ENCODE data around the gene AOAH.
A peak's percentile ranks its signal among the peaks of the same experiment; 100 is the strongest.

The AOAH gene

DNA sequence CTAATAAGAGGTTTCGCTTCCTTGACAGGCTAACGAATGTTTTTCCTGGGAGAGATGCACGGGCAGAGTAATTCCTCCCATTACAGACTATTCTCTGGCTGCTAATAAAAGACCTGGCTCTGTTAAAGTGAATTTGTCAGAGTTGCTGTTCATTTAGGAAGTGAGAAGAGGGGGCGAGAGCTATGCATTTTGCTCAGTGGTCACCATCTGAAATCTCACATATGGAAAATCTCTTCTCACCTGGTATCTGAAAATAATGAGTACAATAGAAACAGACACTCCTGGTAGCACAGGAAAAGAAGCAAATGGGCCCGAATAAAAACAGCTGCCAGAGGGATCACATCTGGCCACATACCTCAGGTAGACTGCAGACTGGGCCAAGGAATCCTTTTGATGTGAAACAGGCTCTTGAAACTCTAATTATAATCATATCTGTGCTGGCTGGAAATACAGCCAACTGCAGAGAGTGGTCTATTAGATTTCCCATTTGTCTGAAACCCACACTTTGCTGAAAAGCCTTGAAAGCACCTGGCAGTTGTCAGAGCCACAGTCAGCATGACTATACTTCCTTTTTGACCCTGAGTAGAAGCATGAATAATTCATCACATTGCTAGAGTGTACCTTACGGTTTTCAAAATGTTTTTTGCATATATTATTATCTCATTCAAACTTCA is 33.6 kb downstream of the AOAH start:
- DNase-seq (ENCODE audit: low spot score): no peak

DNA sequence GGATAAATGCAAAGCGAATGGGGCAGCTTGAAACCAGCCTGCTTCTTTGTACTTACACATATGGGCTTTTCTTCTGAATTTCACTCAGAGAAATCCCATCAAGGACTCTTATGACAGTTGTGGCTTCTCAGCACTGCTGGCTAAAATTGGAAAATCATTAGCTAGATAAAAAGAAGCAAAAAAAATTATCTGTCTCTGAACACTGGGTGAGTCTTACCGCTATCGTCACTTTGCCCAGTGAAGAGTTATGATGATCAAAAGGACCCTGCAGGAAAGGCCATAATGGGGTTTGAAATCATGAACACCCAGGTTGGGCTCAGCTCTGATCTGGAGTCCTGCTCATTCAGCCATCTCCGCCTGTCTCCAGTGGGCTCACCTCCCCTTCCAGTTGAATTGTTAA is 34.3 kb downstream of the AOAH start:
- DNase-seq (ENCODE audit: low spot score): no peak

DNA sequence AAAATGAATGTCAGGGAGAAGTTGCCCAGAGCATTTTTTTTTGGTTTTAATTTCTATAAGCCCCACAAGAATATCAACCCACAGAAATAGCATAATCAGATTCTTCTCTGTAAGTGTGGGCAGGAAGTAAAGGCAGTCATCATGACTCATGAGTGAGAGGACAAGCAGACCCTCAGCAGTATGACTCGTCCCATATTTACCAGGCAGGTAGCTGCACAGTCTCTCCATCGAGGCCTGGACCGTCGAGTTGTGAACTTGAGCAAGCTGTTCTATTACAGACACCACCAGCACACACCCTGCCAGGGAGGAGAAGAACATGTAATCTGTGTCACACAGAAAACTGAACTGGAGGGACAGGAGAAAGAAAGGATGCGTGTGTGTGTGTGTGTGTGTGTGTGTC is 37.8 kb downstream of the AOAH start:
- DNase-seq (ENCODE audit: low spot score): no peak

DNA sequence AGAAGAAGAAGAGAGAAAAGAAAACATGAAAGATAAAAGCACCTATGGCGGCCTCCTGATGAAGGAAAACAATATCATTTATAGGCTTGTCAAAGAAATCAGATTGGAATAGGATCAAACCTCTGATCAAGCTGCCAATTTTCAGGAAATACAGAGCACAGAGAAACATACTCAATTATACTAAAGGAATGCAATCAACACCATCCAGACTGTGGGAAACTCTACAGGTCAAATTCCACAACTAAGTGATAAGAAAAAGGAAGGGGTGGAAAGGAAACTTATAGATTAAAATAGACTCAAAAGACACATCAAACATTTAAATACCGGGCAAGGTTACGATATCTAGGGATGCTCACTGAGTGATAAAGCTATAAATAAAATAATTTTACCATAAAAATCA is 39.3 kb downstream of the AOAH start:
- no peak for DNase-seq (ENCODE audit: low spot score)

DNA sequence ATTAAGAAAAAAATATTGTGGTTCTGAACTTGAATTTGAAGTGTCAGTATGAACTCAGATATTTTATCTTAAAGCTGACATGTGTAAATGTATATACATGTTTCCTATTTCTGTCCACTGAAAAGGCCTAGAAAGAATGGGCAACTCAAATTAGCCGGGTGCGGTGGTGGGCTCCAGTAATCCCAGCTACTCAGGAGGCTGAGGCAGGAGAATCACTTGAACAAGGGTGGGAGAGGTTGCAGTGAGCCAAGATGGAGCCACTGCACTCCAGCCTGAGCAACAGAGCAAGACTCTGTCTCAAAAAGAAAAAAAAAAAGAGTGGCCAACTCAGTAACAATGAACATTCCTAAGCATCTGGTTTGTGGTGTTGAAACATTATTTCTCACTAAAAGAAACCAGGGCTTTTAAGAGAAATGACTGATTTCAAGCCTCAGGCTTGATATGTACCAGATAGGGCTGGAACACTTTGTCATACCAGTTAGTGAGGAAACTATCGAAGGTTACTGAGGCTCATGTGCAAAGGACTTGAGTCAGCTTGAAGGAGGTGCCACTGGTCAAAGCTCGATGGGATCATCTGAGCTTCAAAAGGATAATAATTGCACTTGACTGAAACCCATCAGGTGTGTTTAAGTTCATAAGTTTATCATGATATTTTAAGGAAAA is 40.5 kb downstream of the AOAH start:
- DNase-seq (ENCODE audit: low spot score): no peak

DNA sequence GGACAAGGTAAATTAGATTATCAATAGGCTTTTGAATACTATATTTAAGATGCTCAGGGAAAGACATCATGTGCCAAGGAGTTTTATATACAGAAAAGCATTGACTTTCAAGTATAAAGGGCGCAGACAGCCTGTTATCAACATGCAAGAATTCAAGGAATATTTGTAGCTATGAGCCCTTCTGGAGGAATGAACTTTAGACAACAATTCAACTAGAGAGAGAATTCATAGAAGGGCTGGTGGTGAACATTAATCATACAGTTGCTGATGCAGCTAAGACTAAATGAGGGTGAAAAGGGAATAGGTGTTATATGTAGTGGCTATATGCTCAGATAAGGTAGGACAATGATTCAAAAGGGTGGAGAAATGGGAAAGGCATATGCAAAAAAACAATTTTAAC is 41.2 kb downstream of the AOAH start:
- no peak for DNase-seq (ENCODE audit: low spot score)

DNA sequence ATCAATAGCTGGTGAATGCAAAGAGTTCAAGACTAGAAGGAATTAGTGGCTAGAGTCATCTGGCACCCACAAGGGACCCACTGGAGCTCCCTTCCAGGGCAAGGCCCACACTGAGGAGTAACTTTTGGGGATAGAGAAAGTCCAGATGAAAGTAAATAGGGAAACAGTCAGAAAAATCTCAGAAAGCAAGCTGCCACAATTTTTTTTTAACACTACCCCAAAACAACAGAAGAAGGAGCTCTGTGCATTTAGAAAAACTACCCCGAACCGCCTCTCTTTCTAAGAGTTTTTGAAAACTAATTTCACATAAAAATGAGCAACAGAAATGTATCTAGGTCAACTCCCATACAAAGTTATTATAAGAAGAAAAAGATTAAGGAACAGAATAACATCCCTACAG is 42.2 kb downstream of the AOAH start:
- no peak for DNase-seq (ENCODE audit: low spot score)

DNA sequence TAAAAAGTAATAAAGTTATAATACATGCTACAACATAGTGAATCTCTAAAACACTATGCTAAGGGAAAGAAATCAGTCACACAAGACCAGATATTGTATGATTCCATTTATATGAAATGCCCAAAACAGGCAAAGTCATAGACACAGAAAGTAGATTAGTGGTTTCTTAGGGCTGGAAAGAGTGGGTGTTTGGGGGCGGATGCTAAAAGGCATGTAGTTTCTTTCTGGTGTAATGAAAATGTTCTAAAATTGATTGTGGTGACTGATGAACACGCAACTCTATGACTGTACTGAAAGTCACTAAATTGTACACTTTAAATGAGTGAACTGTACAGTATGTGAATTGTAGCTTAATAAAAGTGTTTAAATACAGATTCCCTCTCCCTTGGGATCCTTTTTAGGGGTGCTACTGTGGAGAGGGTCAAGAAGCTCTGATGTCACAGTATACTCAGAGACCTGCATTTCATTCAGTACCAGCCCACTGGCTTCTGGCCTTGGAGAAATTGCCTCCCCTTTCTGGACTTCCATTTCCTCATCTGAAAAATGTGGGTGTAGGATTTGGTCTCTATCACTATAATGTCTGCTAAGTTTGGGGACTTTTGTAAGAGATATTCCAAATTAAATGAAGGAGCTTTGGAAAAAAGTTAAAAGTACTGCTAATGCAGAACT is 46.4 kb downstream of the AOAH start:
- no peak for DNase-seq (ENCODE audit: low spot score)

DNA sequence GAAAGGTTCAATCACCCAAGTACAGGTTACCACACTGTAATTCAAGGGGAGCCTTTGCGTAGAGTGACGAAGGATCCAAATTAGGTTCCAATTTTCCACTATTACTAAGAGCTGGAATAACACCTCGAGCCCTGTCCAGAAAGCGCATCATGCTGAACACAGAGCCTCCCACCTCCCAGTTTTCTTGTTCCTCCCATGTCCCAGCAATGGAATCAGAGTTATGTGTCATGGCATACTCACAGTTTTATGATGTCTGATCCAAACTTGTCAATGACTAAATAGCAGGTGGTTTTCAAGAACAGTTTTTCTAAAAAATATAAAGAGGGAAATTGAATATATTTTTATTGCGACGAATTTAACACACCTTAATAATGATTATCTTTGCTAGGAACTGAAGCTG is 50.6 kb downstream of the AOAH start:
- DNase-seq (ENCODE audit: low spot score): no peak

DNA sequence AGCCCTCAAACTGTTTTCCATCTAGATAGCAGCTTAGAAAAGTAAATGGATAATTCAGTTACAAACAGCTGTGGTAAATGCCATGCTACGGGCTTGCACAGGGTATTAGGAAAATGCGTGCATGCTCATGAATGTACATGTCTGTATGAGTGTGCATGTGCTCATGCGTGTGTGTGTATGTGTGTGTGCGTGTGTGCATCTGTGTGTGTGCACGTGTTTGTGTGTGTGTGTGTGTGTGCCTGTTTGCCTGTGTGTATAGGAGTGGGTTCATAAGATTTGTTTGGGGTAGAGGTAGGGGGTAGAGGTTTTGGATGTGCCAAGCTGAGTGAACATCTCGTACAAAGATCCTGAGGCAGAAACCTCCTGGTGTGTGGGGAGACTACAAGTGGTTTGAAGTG is 52.9 kb downstream of the AOAH start:
- DNase-seq (ENCODE audit: low spot score): no peak

DNA sequence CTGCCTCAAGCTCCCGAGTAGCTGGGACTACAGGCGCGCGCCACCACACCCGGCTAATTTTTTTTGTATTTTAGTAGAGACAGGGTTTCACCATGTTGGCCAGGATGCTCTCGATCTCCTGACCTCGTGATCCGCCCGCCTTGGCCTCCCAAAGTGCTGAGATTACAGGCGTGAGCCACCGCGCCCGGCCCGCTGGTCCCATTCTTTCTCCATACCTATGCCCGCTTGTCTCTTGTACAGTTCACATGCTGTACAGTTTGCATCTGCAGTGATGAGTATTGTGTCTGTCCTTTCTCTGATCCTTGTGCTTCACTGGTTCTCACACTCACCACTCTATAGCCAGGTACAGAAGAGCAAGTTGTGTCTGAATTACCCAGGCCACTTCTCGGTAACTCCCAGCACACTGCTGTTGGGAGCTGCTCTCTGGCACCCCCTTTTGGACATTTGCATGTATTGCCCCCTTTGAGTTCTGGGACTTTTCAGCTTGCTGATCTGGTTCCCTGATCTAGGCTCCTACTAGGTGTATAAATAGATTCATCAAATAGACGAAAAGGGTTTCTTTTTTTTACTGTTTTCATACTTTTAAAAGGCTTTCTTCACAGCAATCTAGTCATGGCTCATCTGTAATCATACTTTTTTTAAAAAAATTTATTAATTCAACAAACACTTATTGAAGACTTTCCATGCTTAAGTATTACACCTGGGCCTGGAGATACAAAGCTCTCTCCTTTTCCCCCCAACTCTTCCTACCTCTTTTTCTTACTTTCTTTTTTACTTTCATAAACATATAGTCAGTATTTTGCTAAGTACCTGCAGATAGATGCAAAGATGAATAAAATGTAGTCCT is 53.5 kb downstream of the AOAH start:
- peak; percentile 72 for DNase-seq (ENCODE audit: low spot score)

DNA sequence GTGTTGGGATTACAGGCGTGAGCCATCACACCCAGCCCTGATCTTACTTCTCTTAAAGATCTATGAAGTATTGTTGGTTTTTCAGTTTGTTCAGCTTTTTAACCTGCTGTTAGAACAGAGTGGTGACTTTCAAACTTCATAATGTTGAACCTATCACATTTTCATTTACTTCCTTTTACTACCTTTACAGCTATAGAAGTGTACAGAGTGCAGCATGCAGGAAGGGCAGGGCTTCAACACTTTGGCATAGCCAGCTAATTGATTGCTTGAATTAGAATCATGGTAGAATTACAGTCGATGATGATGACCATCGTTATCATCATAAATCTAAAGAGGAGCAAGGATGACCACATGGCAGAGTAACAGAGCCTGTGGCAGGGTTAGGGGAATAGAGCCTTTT is 55.5 kb downstream of the AOAH start:
- DNase-seq (ENCODE audit: low spot score): no peak

DNA sequence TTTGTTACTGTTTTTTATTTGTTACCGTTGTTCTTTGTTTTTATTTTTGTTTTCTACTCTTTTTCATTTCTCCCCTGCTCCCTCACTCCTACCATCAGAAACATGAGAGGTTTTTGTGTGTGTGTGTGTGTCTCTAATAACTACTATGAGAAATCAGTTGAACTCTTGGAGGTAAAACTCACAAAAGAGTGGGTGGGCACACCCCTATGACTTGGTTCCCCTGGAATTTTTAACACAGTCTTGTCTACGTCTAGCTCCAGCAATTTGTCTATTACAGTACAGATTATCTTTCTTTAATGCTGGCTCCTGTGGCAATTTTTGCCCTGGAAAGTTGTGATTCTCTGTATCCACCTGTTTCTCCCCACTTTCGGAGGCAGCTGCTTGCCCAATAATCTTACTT is 56.2 kb downstream of the AOAH start:
- DNase-seq (ENCODE audit: low spot score): no peak

DNA sequence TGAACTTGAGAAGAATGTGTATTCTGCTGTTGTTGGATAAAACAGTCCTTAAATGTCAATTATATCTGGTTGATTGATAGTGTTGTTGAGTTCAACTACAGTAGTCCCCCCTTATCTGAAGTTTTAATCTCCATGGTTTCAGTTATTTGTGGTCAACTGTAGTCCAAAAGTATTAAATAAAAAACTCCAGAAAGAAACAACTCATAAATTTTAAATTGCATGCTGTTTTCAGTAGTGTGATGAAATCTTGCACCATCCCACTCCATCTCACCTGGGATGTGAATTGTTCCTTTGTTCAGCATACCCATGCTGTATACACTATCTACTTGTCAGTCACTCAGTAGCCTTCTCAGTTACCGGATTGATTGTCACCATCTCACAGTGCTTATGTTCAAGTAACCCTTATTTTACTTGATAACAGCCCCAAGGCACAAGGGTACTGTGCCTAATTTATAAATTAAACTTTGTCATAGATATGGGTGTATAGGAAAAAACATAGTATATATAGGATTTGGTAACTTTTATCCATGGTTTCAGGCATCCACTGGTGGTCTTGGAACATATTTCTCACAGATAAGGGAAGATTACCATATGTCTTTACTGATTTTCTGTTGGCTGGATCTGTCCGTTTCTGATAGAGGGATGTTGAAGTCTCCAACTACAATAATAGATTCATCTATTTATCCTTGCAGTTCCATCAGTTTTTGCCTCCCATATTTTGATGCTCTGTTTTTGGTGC is 57.1 kb downstream of the AOAH start:
- no peak for DNase-seq (ENCODE audit: low spot score)

DNA sequence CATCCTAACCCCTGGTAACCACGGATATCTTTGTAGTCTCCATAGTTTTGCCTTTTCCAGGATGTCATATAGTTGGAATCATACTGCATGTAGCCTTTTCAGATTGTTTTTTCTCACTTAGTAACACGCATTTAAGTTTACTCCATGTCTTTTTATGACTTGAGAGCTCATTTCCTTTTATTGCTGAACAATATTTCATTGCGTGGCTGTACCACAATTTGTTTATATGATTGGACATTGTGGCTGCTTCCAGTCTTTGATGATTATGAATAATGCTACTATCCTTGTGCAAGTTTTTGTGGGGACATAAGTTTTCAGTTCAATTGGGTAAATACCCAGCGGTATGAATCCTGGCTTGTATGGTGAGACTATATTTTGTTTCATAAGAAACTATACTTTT is 60.8 kb downstream of the AOAH start:
- DNase-seq (ENCODE audit: low spot score): no peak

DNA sequence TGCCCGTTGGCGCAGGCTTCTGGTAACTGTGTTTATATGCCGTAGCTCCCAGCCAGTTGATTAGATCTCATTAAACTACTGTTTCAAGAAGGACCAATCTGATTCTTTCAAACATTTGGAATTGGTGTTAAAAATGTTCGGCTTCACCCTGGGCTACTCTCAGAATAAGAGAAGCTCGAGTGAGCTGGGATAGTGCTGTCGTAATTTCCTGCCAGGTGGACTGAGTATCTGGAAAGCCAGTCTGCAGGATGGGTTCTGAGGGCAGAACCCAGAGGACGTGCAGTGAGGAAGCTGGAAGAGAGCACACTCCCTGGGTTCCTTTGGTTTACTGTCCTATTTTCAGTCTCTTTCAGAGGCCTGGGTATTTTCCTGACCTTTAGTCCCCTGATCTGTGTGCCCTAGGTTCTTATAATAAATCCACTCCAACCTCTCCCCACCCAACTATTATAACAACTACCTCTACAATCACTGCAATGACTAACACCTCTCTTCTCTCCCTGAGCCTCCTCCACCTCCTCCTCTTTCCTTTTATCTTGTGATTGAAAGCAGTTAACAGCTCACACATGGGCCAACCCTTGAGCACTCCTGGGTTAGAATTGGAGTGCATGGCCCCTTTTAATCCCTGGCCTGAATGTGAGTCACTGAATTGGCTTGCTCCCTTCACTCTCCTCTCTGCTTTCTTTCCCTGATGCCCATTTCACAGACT is 63.0 kb downstream of the AOAH start:
- no peak for DNase-seq (ENCODE audit: low spot score)

DNA sequence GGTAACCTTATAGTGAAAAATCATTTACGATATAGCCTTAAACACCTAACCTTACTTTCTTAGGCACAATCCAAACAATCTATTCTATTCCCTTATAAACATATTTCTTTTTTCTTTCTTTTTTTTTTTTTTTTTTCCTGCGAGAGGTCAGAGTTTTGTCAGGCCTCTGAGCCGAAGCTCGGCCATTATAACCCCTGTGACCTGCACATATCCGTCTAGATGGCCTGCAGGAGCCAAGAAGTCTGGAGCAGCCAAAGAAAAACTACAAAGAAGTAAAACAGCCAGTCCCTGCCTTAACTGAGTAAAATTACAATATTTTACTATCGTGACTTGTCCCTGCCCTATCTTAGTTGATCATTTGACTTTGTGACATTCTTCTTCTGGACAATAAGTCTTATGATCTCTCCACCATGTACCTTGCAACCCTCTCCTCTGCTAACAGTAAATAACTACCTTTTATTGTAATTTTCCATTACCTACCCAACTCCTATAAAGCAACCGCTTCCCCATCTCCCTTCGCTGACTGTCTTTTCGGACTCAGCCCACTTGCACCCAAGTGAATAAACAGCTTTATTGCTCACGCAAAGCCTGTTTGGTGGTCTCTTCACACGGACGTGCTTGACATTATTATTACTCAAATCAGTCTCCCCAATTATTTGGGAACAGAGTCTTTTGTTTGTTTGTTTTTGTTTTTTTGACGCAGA is 64.5 kb downstream of the AOAH start:
- DNase-seq (ENCODE audit: low spot score): no peak

DNA sequence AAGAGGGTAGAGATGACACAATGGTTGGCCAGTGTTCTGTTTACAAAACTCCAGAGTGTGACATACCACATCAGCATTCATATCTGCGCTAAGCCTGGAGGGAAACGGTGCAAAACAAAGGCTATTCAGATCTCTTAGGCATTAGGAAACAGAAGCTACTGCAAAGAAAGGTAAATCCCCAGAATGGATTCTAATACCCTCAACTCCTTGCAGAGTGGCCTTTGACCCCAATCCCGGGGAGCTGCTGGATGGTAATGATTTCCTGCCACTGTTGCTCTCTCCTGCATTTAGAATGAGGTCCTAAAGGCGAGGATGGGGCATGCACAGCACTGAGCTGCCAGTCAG is 65.2 kb downstream of the AOAH start:
- DNase-seq (ENCODE audit: low spot score): peak; percentile 61

DNA sequence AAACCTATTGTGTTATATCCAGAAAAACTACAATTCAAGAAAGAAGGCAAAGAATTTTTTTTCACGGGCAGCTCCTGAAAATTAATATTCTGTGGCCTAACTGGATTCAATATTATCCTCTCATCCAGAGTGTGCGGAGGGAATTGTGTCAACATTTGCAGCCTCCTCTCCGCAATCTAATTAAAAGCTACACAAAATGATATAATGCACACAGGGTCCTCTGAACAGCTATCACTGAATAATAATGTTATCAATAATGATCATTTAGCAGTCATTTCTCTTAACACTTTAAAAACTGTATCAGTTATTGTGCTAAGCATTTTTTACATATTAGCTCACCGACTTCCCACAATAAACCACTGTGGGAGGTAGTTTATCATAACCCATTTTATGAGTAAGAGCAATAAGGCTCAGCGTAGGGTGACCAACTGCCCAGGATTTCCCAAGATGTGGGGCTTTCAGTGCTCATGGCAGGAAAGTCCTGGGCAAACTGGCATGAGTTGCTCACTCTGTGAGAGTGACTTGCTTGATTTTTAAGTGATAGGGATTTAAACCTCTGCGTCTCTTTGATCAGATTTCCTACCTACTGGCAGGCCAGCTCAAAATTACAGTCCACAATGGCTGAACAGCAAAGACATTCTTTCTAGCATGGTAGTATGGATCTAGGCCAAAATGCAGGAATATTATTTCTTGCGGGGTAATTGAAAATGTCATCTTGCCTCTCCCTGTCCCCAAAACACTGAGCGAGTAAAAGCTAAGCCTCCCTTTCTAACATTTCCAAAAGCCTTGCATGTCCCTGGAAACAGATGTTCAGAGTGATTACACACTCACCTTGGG is 65.7 kb downstream of the AOAH start:
- no peak for DNase-seq (ENCODE audit: low spot score)
